ENCODE measurements around the gene JTB. TPM values are rescaled to one million over a fixed set of nuclear protein-coding genes. Genes with fewer than 3 reads are reported as not detected.
A peak's percentile ranks its signal among the peaks of the same experiment; 100 is the strongest.

JTB gene
- polyA plus RNA-seq, 3 donors, result 150 to 391 (median 312) TPM

GRCh38 chr1:153991806-153992205, 14.3 kb upstream of the JTB start:
- peaks cover 25 to 44% of the 10 kb centered on the region in 2 donors for H3K36me3 Mint-ChIP-seq
- peak overlapping the region; percentile 88 for H3K4me2 ChIP-seq (replicated peaks; ENCODE audit: extremely low read depth, low read length, poor library complexity, severe bottlenecking)
- peak overlapping the region; percentile 98 to 100 (median 100) for H3K27ac Mint-ChIP-seq
- no CpG with 5 or more reads among the region's 2 CpGs for WGBS (ENCODE audit: insufficient coverage)
- no peak for DNase-seq
- peaks cover 0 to 2% (median 0%) of the 10 kb centered on the region in 3 donors for H3K27me3 Mint-ChIP-seq (ENCODE audit: low read depth in 3 of 3)
- H3K4me1 ChIP-seq (ENCODE audit: control insufficient read depth in 1 of 2, insufficient read depth in 2 of 2, low read length in 2 of 2), result peaks cover 18 to 31% of the 10 kb centered on the region in 2 donors
- no peak overlapping the region for H3K9ac ChIP-seq (ENCODE audit: insufficient read depth, low read length, poor library complexity, severe bottlenecking)
- peak overlapping the region in 1 of 2 donors; percentile 100 for H3K27ac ChIP-seq (ENCODE audit: low read depth in 1 of 2, low read length in 2 of 2)
- H3K9me3 Mint-ChIP-seq, result peaks cover 0 to 2% (median 0%) of the 10 kb centered on the region in 7 donors
- H3K27me3 ChIP-seq (ENCODE audit: control insufficient read depth in 2 of 2, insufficient read depth in 2 of 2, low read length in 2 of 2), result no peaks in the 10 kb centered on the region
- H3K36me3 ChIP-seq (replicated peaks in 1 of 2; ENCODE audit: control insufficient read depth in 1 of 2, insufficient read depth in 2 of 2, low read length in 2 of 2), result peaks cover 16 to 40% of the 10 kb centered on the region in 2 donors
- H2AFZ ChIP-seq (ENCODE audit: insufficient read depth, low read depth, low read length, poor library complexity, severe bottlenecking), result no peak overlapping the region
- no peaks in the 10 kb centered on the region for H4K20me1 ChIP-seq (ENCODE audit: insufficient read depth, low read length)
- H3K79me2 ChIP-seq (ENCODE audit: insufficient read depth, low read length), result peaks cover 20% of the 10 kb centered on the region
- TF ChIP-seq, protein P1, sequence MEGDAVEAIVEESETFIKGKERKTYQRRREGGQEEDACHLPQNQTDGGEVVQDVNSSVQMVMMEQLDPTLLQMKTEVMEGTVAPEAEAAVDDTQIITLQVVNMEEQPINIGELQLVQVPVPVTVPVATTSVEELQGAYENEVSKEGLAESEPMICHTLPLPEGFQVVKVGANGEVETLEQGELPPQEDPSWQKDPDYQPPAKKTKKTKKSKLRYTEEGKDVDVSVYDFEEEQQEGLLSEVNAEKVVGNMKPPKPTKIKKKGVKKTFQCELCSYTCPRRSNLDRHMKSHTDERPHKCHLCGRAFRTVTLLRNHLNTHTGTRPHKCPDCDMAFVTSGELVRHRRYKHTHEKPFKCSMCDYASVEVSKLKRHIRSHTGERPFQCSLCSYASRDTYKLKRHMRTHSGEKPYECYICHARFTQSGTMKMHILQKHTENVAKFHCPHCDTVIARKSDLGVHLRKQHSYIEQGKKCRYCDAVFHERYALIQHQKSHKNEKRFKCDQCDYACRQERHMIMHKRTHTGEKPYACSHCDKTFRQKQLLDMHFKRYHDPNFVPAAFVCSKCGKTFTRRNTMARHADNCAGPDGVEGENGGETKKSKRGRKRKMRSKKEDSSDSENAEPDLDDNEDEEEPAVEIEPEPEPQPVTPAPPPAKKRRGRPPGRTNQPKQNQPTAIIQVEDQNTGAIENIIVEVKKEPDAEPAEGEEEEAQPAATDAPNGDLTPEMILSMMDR (IDR thresholded peaks at IDR 0.05), result no peak
- intact Hi-C loops (cut with micrococcal nuclease), result loop anchor here in 1 of 2 donors (5.0 kb wide), 1 partner anchor 280 kb away; the partner anchor contains the start of gene HAX1
- H3K4me1 Mint-ChIP-seq, result peaks cover 25% of the 10 kb centered on the region
- peak overlapping the region in 1 of 3 experiments; percentile 97 for H3K4me3 ChIP-seq (replicated peaks in 1 of 3; ENCODE audit: low read depth in 2 of 3, low read length in 3 of 3)
- H3K4me3 Mint-ChIP-seq, result peak overlapping the region; percentile 91 to 97
- no peaks in the 10 kb centered on the region for H3K9me3 ChIP-seq (replicated peaks in 1 of 2; ENCODE audit: control insufficient read depth in 1 of 2, insufficient read depth in 1 of 2, low read length in 2 of 2)

DNA sequence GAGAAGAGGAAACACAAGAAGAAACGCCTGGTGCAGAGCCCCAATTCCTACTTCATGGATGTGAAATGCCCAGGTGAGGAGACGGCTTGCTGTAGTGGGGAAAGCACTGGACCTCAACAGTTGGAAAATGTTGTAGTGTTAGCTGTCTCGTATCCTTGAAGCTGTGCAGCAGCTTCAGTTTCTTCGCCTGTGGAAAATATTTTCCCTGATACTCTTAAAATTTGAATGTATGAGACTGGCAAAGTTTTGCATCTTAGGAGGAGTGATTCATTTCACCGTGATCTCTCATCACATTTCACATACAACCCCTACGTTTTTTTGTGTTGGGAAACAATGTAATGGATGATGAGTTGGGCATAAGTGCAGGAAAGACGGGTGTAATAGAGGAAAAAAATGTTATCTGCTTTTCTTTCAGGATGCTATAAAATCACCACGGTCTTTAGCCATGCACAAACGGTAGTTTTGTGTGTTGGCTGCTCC, 13.7 kb upstream of the JTB start:
- H3K4me1 Mint-ChIP-seq, result peaks cover 30% of the 10 kb centered on the region
- 10% methylated on average over 2 of the region's 9 CpGs for WGBS (ENCODE audit: insufficient coverage)
- Histone ChIP-seq H2AFZ (ENCODE audit: insufficient read depth, low read depth, low read length, poor library complexity, severe bottlenecking) (peak overlapping the region; percentile 73), H4K20me1 (ENCODE audit: insufficient read depth, low read length) (no peaks in the 10 kb centered on the region), H3K27ac (ENCODE audit: low read depth in 1 of 2, low read length in 2 of 2) (peak overlapping the region; percentile 85 to 100), H3K4me1 (ENCODE audit: control insufficient read depth in 1 of 2, insufficient read depth in 2 of 2, low read length in 2 of 2) (peaks cover 24 to 37% of the 10 kb centered on the region in 2 donors), H3K4me3 (replicated peaks in 1 of 3; ENCODE audit: low read depth in 2 of 3, low read length in 3 of 3) (peak overlapping the region; percentile 90 to 97 (median 95)), H3K9ac (ENCODE audit: insufficient read depth, low read length, poor library complexity, severe bottlenecking) (peak overlapping the region; percentile 97), H3K36me3 (replicated peaks in 1 of 2; ENCODE audit: control insufficient read depth in 1 of 2, insufficient read depth in 2 of 2, low read length in 2 of 2) (peaks cover 16 to 40% of the 10 kb centered on the region in 2 donors), H3K79me2 (ENCODE audit: insufficient read depth, low read length) (peaks cover 20% of the 10 kb centered on the region), H3K9me3 (replicated peaks in 1 of 2; ENCODE audit: control insufficient read depth in 1 of 2, insufficient read depth in 1 of 2, low read length in 2 of 2) (no peaks in the 10 kb centered on the region), H3K27me3 (ENCODE audit: control insufficient read depth in 2 of 2, insufficient read depth in 2 of 2, low read length in 2 of 2) (no peaks in the 10 kb centered on the region), H3K4me2 (replicated peaks; ENCODE audit: extremely low read depth, low read length, poor library complexity, severe bottlenecking) (peak overlapping the region; percentile 88)
- H3K9me3 Mint-ChIP-seq, result peaks cover 0 to 2% (median 0%) of the 10 kb centered on the region in 7 donors
- H3K36me3 Mint-ChIP-seq, result peaks cover 25 to 44% of the 10 kb centered on the region in 2 donors
- TF ChIP-seq, protein P1 (IDR thresholded peaks at IDR 0.05), result no peak
- H3K27me3 Mint-ChIP-seq (ENCODE audit: low read depth in 3 of 3), result peaks cover 0 to 2% (median 0%) of the 10 kb centered on the region in 3 donors
- intact Hi-C loops (cut with micrococcal nuclease), result loop anchor here in 1 of 2 donors (5.0 kb wide), 1 partner anchor 281 kb away; the partner anchor contains the start of gene HAX1
- peak; percentile 35 to 74 (median 35) for DNase-seq
- H3K4me3 Mint-ChIP-seq, result peak overlapping the region; percentile 91 to 97
- H3K27ac Mint-ChIP-seq, result peak overlapping the region; percentile 98 to 100 (median 100)
